GM21529 (cell line): ENCODE measurements around the gene NINJ2.

Experiments
- ATAC-seq: cut with Tn5 transposase; IDR thresholded peaks from one replicate; pipeline ENCODE4 v1.9.1; 2021; ENCODE audit not compliant: unreplicated experiment

The NINJ2 gene

DNA sequence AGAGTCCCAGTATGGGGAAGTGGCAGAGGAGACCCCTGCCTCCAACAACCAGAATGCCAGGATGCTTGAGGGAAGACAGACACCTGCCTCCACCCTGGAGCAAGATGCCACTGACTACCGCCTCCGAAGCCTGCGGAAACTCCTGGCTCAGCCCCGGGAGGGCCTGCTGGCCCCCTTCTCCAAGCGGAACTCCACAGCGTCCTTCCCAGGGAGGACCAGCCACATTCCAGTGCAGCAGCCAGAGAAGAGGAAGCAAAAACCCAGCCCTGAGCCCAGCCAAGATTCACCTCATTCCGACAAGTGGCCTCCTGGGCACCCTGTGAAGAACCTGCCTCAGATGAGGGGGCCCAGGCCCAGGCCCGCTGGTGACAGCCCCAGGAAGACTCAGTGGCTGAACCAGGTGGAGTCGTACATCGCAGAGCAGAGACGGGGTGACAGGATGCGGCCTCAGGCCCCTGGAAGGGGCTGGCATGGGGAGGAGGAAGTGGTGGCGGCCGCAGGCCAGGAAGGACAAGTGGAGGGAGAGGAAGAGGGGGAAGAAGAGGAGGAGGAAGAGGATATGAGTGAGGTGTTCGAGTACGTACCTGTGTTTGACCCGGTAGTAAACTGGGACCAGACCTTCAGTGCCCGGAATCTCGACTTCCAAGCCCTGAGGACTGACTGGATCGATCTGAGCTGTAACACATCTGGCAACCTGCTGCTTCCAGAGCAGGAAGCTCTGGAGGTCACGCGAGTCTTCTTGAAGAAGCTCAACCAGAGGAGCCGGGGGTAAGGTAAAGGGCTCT, 109.8 kb downstream of the NINJ2 start:
- no peak for ATAC-seq

DNA sequence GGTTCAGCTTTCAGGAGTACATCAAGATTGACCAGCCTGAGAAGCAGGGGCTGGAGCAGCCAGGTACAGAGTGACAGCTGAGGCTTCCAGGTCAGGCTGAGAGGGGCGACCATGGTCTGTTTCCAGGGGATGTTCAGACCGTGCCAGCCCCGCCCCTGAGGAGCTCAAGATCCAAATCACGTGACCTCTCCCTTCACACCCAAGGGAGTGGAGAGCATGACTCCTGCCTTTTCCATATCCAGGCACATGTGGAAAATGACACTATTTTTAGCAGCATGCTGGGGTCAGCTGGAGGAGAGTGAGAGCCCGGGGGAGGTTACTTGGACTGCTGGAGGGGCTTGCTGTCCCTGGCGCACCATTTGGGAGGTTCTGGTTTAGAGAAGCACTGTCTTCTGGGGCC, 110.8 kb downstream of the NINJ2 start:
- ATAC-seq, result no peak

DNA sequence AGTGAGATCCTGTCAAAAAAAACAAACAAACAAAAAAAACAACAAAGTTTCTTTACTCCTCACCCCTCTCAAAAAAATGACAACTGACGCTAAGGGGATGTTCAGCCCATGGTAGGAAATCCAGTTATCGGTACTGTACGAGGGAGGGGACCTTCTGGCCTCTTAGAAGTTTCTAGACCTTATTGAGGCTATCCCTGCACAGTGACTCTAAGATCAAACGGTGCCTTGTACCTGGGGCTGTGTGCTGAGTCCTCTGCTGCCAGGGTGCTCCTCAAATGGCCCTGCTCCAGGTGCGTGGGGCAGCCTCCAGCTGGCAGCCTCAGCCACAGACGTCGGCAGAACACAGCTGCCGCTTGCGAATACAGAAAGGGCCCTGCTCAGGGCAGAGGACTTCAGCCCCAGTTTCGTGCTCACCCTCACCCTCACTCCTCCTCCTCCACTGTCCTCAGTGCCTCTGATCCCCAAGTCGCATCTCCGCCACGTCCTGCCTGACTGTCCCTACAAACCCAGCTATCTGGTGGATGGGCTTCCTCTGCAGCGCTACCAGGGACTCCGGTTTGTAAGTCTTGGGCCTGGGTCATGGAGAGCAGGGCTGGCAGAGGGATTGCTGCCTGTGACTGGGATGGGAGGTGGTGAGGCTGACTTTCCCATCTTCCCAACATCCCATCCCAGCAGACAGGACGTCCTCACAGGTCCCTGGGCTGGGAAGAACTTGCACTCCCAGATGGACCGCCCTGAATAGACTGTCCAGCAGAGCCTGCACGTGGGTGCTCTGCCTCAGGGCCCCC, 112.6 kb downstream of the NINJ2 start:
- ATAC-seq, result no peak

DNA sequence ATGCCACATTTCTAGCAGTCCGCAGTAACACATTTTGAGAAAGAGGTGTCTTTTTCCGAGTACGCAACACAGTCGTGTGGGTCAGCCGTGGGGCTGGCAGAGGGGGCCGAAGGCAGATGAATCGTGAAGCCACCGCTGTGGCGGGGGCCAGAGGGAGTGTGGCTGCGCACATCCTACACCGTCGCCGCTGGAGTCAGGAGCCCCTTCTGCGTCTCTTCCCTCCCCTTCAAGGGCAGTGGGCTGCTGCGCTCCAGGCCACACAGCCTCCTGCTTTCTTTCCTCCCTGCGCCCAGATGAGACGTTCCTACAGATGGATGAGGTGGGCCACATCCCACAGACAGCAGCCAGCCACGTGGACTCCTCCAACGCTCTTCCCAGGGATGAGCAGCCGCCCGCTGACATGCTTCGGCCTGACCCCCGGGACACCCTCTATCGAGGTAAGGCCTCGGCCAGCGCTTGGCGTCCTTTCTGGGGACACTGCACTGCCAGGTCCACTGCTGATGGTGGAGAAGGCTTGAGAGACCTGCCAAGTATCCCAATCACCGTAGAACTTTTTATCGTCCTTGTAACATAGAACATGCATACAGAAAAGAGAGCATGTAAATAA, 113.7 kb downstream of the NINJ2 start:
- no peak for ATAC-seq

DNA sequence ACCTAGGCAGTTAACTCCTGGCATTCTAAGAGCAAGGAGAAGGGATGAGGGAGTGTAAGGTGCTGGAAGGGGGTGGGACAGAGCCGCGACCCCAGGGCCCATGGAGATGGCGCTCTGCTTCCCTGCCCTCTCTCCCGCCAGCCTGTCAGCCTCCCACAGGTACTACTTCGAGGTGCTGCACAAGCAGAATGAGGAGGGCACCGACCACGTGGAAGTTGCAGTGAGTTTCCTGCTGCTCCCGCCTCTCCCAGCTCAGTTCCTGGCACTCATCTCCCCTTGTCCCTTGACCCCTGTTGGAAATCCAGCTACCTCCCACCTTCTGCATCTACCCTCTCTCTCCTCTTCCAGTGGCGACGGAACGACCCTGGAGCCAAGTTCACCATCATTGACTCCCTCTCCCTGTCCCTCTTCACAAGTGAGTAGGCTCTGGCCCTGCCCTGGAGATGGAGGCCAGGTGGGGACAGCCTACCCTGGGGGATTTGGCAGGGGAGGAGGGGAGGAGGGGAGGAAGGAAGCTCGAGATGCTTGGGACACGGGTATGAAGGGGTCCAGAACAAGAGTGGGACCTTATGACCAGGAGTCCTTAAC, 115.3 kb downstream of the NINJ2 start:
- no peak for ATAC-seq

DNA sequence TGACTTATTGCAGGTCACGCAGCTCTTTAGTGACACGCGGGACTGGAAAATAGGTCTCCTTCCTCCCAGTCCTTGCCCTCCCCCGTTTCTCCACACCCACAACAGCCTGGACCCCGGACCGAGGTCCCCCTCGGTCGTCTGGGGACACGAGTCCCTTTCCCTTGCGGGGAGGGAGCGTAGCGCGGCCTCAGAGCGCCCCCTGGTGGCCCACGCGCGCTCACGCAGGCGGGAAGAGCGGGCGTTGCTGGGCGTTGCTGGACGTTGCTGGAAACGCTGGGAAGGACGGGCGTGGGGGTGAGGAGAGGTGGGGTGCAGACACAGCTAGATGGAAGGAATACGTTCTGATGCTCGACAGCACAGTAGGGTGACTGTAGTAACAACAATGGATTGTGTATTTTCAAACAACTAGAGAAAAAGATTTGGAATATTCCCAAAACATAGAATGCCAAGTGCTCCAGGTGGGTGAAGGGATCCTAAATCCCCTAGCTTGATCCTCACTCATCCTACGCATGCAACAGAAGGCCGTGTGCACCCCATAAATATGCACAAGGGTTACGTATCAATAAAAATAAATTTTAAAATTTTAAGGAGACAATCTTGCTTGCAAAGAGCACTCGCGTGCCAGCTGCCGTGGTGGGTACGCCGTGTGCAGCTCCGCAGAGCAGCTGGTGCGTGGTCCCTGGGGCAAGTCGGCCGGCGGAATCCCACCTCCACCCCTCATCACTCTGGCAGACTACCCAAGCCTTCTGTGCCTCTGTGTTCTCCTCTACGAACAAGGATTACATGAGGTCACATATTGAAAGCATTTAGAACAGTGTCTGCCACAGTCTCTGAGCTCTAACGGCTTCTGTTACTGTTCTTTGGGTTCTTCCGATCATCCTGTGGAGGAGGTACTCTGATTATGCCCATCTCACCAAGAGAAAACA, 116.1 kb downstream of the NINJ2 start:
- peak; percentile 49 for ATAC-seq

DNA sequence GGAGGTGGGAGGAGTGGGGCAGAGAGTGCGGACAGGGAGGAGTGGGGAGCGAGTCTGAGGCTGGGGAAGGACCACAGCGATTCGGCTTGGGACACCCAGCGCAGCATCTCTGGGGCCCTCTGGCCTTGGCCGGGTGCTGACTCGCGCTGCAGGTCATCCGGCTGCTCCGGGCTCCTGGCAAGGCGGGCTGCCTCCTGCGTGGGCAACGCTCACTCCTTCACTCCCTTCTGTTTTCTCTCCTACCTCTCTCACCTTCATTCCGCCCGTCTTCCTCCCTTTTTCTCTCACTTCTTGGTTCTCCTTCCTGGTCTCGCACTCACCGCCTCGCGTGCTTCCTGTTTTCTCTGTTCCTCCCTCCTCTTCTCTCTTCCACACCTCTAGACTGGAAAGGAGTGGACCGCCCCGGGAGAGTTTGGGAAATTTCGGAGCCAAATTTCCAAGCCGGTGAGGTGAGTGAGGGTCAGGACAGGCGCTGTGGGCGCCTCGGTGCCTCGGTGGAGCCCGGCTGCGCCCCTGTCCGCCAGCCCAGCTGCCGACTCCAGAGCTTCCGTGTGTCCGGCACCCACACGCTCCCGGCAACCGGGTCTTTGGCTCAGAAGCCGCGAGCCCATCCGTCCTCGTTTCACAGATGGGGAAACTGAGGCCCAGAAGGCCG, 116.9 kb downstream of the NINJ2 start:
- no peak for ATAC-seq

DNA sequence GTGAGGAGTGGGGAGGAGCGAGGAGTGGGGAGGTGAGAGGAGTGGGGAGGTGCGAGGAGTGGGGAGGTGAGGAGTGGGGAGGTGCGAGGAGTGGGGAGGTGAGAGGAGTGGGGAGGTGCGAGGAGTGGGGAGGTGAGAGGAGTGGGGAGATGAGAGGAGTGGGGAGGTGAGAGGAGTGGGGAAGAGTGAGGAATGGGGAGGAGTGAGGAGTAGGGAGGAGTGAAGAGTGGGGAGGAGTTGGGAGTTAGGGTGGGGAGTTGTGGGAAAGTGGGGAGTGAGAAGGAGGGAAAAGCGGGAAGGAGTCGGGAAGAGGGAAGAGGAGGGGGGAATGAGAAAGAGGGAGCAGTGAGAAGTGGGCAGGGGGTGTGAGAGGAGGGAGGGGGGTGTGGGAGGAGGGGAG, 117.4 kb downstream of the NINJ2 start:
- ATAC-seq, result no peak

DNA sequence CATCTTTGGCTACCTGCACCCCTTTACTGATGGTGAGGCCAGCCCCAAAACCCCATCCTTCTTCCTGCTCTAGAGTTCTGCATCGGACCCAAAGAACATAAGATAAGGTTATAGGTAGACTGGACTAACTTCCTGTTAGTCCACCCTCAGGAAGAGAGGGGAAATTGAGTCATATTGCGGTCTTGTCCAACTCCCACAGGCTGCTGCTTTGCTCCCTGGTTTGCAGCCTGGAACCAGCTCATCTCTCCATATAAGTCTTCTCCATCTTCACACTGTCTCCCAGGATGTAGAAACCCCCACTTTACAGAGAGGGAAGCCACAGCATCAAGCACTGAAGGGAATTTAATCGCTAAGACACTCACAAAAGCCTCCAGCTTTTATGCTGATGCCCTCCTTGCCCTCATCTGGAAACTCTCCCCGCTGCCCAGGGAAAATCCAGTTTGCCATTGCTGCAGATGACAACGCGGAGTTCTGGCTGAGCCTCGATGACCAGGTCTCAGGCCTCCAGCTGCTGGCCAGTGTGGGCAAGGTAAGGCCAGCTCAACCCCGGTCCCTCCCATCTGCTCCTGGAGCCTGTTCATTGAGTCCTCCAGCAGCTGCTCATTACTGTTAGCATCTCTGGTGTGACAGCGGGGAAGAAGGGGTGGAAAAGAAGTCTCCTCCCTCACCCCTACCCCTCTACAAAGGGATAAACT, 118.2 kb downstream of the NINJ2 start:
- no peak for ATAC-seq

DNA sequence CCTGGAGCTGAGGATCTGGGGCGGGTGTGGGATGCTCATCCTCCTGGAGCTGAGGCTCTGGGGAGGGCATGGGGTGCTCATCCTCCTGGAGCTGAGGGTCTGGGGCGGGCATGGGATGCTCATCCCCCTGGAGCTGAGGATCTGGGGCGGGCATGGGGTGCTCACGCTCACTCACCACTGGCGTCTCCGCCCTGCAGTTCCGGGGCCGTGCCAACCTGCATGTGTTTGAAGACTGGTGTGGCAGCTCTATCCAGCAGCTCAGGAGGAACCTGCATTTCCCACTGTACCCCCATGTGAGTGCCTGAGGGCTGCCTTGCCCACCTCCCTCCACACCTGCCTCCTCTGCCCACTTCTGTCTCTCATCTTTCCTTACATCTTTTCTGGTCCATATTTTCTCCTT, 119.1 kb downstream of the NINJ2 start:
- ATAC-seq, result no peak

DNA sequence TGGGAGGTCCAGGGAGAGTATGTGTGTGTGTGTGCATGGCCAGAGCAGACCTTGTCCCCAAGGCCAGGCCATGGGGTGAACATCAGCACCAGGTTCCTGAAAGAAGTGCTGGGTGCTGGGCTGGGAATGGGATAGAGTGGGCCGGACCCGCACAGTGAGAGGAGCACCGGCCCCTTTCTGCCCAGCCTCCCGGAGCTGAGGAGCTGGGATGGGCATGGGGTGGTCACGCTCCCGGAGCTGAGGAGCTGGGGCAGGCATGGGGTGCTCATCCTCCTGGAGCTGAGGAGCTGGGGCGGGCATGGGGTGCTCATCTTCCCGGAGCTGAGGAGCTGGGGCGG, 120.2 kb downstream of the NINJ2 start:
- no peak for ATAC-seq

DNA sequence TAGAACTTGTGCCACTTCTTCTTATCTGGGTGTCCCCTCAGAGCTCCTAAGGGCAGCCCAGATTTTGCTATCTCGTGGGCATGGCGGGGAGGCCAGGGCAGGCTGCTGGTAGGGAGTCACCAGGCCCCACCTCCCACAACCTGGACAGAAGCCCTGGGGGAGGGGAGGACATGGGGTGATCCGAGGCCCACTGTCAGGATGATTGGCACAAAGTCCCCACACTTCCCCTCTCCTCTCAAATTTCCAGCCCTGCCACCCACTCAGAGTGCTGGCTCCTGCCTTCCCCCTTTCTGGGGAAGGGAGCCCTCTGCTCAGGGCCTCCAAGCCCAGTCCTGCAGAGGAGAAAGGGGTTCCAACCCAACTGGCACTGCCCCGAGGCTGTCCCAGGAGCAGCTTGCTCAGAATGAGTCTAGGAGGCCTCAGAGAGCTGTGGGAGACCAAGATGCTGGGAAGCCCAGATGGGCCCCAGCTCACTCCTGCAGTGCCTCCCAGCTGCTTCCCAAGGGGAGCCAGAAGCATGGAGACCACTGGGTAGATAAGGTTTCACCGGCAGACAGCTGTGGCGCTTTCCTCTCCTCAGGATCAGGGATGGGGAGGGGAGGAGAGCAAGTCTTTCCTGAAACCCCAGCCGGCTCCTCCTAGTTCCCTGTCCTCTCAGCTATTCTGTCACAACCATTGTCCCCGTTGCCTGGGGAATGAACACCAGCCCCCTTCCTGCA, 120.7 kb downstream of the NINJ2 start:
- ATAC-seq, result no peak

DNA sequence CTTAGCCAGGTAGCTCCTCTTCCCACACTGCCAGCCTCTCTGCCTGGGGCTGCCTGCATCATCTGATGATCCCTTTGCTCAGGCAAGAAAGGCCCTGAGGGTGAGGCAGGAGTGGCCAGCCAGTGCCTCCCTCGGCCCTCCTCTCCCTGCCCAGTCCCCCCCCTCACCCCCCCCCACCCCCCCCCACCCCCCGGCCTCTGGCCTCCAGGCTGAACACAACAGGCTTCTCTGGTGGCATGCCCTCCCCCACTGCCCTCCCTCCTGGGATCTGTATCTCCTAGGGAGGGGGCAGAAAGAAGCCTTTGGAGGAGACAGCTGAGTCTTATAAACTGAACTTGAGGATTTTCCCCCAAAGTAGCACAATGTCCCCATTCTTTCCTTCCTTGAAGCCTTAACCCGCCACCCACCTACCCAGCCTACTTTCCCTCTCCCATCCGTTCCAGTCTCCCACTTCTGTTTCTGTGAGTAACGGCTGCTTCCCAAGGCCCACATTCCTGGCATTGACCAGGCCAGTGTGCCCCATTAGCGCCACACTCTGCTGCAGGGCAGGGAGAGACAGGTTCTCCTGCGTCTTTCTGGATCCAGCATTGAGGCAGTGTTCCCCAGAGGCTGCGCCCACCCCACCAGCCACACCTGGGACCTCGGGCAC, 121.4 kb downstream of the NINJ2 start:
- ATAC-seq, result no peak

DNA sequence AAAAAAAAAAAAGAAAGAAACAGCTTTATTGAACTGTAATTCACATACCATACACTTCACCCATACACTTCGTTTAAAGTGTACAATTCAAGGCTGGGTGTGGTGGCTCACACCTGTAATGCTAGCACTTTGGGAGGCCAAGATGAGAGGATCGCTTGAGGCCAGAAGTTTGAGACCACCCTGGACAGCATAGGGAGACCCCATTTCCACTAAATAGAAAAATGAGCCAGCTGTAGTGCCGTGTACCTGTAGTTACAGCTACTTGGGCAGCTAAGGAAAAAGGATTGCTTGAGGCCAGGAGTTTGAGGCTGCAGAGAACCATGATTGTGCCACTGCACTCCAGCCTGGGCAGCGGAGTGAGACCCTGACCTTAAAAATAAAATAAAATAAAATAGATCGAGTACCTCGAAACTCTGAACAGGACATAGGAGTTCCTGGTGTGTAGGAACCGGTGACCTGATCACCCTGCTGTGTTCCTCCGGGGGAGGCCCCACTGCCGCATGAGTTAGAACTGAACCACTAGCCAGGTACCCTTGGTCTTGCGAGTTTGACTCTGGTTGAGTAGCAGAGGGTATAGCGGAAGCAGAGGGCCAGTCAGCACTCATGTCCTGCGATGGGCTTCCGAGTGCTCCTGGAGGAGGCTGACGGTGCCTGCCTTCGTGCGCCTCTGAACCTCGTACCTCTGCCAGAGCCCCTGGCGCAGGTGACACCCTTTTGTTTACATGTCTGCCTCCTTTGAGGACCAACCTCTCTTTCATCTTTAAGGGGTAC, 123.5 kb downstream of the NINJ2 start:
- ATAC-seq, result no peak

DNA sequence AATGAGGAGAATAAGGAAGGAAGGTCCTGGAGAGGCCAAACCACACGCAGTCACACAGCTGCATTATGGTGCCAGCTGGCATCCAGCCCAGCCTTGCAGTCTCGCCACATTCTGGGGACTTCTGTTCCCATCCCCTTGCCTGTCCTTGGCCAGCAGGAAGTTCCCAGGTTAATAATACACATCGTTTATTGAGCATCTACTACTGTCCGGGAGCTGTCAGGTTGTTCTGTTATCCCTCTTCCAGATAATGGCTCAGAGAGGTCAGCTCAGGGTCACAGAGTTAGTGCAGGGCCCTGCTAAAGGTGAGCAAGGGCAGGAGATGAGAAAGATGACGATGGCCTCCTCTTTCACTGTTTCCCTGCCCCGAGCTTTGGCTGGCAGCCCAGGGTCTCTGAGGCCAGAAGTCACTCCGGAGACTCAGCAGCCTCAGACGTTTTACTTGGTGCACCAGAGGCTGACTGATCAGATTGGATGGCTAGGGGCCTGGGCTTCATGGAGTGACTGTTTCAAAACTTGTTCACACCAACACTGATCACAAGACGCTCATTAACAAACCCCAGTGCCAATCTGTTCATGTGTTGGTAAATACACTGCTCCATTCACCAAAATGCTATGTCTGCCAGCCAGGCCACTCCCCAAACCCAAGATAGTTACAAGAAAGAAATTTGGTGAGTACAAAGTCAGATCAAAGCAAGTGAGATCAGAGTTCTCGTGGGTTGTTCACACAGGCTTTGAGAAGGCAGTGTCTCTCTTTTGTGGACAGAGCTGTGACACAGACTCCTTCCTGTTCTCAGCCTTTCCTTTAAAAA, 124.3 kb downstream of the NINJ2 start:
- no peak for ATAC-seq

DNA sequence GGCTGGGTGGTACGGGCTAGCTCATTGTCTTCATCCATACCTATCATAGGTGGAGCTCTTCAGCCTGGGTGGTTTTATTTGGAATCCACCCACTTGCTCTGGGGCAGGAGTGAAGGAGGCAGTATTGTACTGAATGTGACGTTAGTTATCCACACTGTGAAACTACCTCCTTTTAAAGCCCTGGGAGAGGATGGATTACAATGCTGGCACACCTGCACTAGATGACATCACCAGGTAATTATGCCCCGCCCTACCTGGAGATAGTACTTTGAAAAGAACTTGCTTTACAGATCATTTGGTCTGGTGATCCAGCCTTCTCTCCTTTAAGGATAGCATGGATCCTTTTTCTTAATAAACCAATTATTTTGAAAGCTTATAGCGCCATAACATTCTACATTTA, 125.5 kb downstream of the NINJ2 start:
- ATAC-seq, result no peak

DNA sequence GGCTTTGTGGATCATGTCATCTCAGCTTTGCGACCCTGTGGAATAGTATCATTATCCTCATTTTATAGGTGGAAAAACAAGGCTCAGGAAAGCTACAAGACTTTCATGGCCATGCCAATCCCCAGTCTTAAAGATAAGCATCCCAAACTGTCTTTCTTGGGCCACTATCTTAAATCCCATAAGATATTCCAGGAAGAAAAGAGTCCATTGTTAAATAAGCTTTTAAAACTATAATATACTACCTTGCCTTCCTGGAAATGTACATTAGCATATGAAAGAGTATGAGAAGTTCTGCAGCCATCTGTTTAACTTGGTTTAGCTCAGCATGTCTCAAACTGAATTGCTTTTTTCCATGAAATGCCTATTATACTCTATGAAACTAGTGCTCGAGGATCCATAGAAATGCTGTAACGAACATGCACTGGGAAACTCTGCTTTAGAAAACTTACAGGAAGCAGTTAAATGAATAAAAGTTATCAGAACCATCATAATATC, 126.4 kb downstream of the NINJ2 start:
- ATAC-seq, result no peak
